GM10248 (cell line): ENCODE results near the gene SUMF1.

ENCODE experiments used
- CTCF ChIA-PET: fragments of 300-600 bp; sonication (Branson Sonifier 250); formaldehyde crosslinking; extraction: SDS; loops from one replicate; lab custom pipeline; 2021; ENCODE audit warnings: antibody characterized with exemption; lab: Yijun Ruan, JAX
- POLR2A ChIA-PET: fragments of 350-650 bp; sonication (Branson Sonifier 250); formaldehyde crosslinking; extraction: SDS; loops from one replicate; lab custom pipeline; 2020; ENCODE audit warnings: antibody characterized with exemption; lab: Yijun Ruan, JAX
- DNase-seq: peaks from one replicate; pipeline ENCODE4 v3.0.0; 2012; ENCODE audit errors: extremely low spot score
- CTCF ChIP-seq: IDR thresholded peaks from 2 replicates; pipeline ENCODE4 v1.5.1; 2012; ENCODE audit warnings: mild to moderate bottlenecking, low read depth; ENCODE audit errors: extremely low read depth, missing control alignments, control extremely low read depth

SUMF1 gene

GRCh38 chr3:4392992-4393391 is 74.1 kb downstream of the SUMF1 start:
- POLR2A ChIA-PET: no interaction called here
- no peak for DNase-seq
- CTCF ChIA-PET: interaction anchor here (2.0 kb wide), 1 partner anchor 9 kb away, joined by 6 read pairs; no protein-coding TSS in a partner anchor
- no peak for TF ChIP-seq CTCF

GRCh38 chr3:4387210-4388204 is 79.6 kb downstream of the SUMF1 start:
- no peak for DNase-seq
- TF ChIP-seq CTCF: no peak
- ChIA-PET POLR2A (no interaction called here), CTCF (no interaction called here)

GRCh38 chr3:4385201-4385600 is 81.9 kb downstream of the SUMF1 start:
- DNase-seq: no peak
- CTCF ChIA-PET: no interaction called here
- POLR2A ChIA-PET: no interaction called here
- TF ChIP-seq CTCF: no peak

- TF ChIP-seq CTCF: no peak
These were observed 87.1 kb downstream of the SUMF1 start for GRCh38 chr3:4380013-4380412.

GRCh38 chr3:4376499-4376898 is 90.6 kb downstream of the SUMF1 start:
- TF ChIP-seq CTCF: no peak
- DNase-seq: no peak
- CTCF ChIA-PET: no interaction called here
- POLR2A ChIA-PET: no interaction called here

More at GRCh38 chr3:4380013-4380412, 87.1 kb downstream of the SUMF1 start:
- ChIA-PET POLR2A (no interaction called here), CTCF (no interaction called here)
- no peak for DNase-seq

GRCh38 chr3:4375911-4376310 is 91.2 kb downstream of the SUMF1 start:
- CTCF ChIA-PET: no interaction called here
- no peak for TF ChIP-seq CTCF
- POLR2A ChIA-PET: no interaction called here
- DNase-seq: no peak
